A673 (cell line): Measurements from ENCODE around the gene TOR2A. TPM values are rescaled to one million over a fixed set of nuclear protein-coding genes. Genes with fewer than 3 reads are reported as not detected.

Experiments
- BruUV-seq: library from RNA; stranded (reverse); fragments of 400-500 nt; replicated peaks from 2 replicates; lab custom pipeline; 2021; lab: Mats Ljungman, UMichigan
- CTCF ChIA-PET: fragments of 300-600 bp; sonication (Branson Sonifier 250); formaldehyde crosslinking; loops from one replicate; lab custom pipeline; 2022; ENCODE audit warnings: antibody characterized with exemption; lab: Charles Lee
- POLR2A ChIA-PET: fragments of 300-600 bp; sonication (Branson Sonifier 250); formaldehyde crosslinking; loops from one replicate; lab custom pipeline; 2022; ENCODE audit warnings: antibody characterized with exemption; ENCODE audit not compliant: low non-redundant PET; lab: Charles Lee
- DNase-seq: peaks from one replicate; pipeline ENCODE4 v3.0.0-alpha.2; 2015; ENCODE audit warnings: low spot score
- H3K27ac ChIP-seq: fragments of 200-600 bp; sonication (generic); 2 replicates; pipeline ENCODE4 v1.5.1; 2016; ENCODE audit warnings: mixed run types, low read depth, mild to moderate bottlenecking, mixed read lengths, antibody characterized with exemption, low read length; ENCODE audit not compliant: poor library complexity, severe bottlenecking
- H3K27me3 ChIP-seq: fragments of 200-600 bp; sonication (generic); replicated peaks from 2 replicates; pipeline ENCODE4 v1.6.1; 2017; ENCODE audit warnings: mixed run types, low read depth, mild to moderate bottlenecking, mixed read lengths, antibody characterized with exemption, low read length; ENCODE audit not compliant: insufficient read depth, poor library complexity
- H3K36me3 ChIP-seq: fragments of 200-600 bp; sonication (generic); 2 replicates; pipeline ENCODE4 v1.6.1; 2016; ENCODE audit warnings: mixed run types, mild to moderate bottlenecking, mixed read lengths, antibody characterized with exemption, low read length; ENCODE audit not compliant: insufficient read depth, poor library complexity, severe bottlenecking
- H3K4me1 ChIP-seq: fragments of 200-600 bp; sonication (generic); 2 replicates; pipeline ENCODE4 v1.6.1; 2017; ENCODE audit warnings: mixed run types, mild to moderate bottlenecking, mixed read lengths, antibody characterized with exemption, low read length; ENCODE audit not compliant: insufficient read depth, poor library complexity, severe bottlenecking
- H3K4me3 ChIP-seq: fragments of 200-600 bp; sonication (generic); 2 replicates; pipeline ENCODE4 v1.5.1; 2016; ENCODE audit warnings: low read depth, mixed run types, mild to moderate bottlenecking, mixed read lengths, low read length; ENCODE audit not compliant: poor library complexity, severe bottlenecking
- H3K9me3 ChIP-seq: fragments of 200-600 bp; sonication (generic); 2 replicates; pipeline ENCODE4 v1.6.1; 2016; ENCODE audit warnings: mixed run types, low read depth, mild to moderate bottlenecking, mixed read lengths, antibody characterized with exemption, low read length; ENCODE audit not compliant: poor library complexity, severe bottlenecking
- CTCF ChIP-seq: fragments of 300-800, 200-600 bp; sonication (generic); conservative IDR thresholded peaks from 2 replicates; pipeline ENCODE4 v1.5.1; 2017; ENCODE audit warnings: low read depth, mild to moderate bottlenecking, antibody characterized with exemption, low read length, moderate library complexity, mixed read lengths
- EZH2 ChIP-seq: fragments of 200-600 bp; sonication (generic); IDR thresholded peaks from 2 replicates; pipeline ENCODE4 v1.6.1; 2017; ENCODE audit warnings: borderline replicate concordance, low read depth, mild to moderate bottlenecking, mixed read lengths, antibody characterized with exemption, low read length; ENCODE audit not compliant: poor library complexity, severe bottlenecking
- intact Hi-C: fragments of 100-400 bp; cut with micrococcal nuclease; formaldehyde crosslinking; loops from one replicate; pipeline ENCODE4 v1.10.0; 2022; ENCODE audit not compliant: unreplicated experiment
- total RNA-seq: library from RNA; stranded (reverse); gene quantifications from 2 replicates; pipeline ENCODE4 v1.2.3, GENCODE V29; 2021

Gene TOR2A
- total RNA-seq, 1 experiment from 2014 or later, result 9.2 TPM

GRCh38 chr9:127682351-127683136 is 52.5 kb downstream of the TOR2A start:
- Histone ChIP-seq H3K4me1 (no peaks in the 10 kb centered on the region), H3K36me3 (no peaks in the 10 kb centered on the region), H3K4me3 (no peak overlapping the region), H3K9me3 (no peaks in the 10 kb centered on the region), H3K27ac (no peak overlapping the region), H3K27me3 (no peaks in the 10 kb centered on the region)
- no peak for TF ChIP-seq EZH2
- no peak for TF ChIP-seq CTCF
- no TSS peak for BruUV-seq
- DNase-seq, result no peak
- intact Hi-C loops, result no loop called here
- ChIA-PET POLR2A (interaction anchor here (0.7 kb wide), 1 partner anchor 53 kb away, joined by 3 read pairs; no protein-coding TSS in a partner anchor), CTCF (no interaction called here)

Other genes starting within 250 kb of the TOR2A start
- gene STXBP1, start 123.0 kb downstream of the TOR2A start, total RNA-seq, result 10.9 and 12.6 TPM in 2 replicates
- not detected in 2 replicates for gene CFAP157, start 28.3 kb downstream of the TOR2A start, total RNA-seq
- gene PTRH1, start 19.6 kb downstream of the TOR2A start, total RNA-seq, result 9.3 and 10.7 TPM in 2 replicates
- gene TTC16, start 19.2 kb downstream of the TOR2A start, total RNA-seq, result not detected in 2 replicates
- gene SH2D3C, start 43.4 kb upstream of the TOR2A start, total RNA-seq, result not detected in 2 replicates
- gene CDK9, start 50.7 kb upstream of the TOR2A start, total RNA-seq, result 68.0 and 77.7 TPM in 2 replicates
- 74.9 and 78.2 TPM in 2 replicates for gene FPGS, start 67.6 kb upstream of the TOR2A start, total RNA-seq
- 29.9 and 31.1 TPM in 2 replicates for gene ENG, start 119.4 kb upstream of the TOR2A start, total RNA-seq
- gene AK1, start 142.4 kb upstream of the TOR2A start, total RNA-seq, result 35.8 and 52.9 TPM in 2 replicates
- 34.7 and 40.4 TPM in 2 replicates for gene ST6GALNAC6, start 164.3 kb upstream of the TOR2A start, total RNA-seq
- 11.8 and 15.8 TPM in 2 replicates for gene ST6GALNAC4, start 181.7 kb upstream of the TOR2A start, total RNA-seq
- gene PIP5KL1, start 195.5 kb upstream of the TOR2A start, total RNA-seq, result 2.6 and 3.9 TPM in 2 replicates
- gene DPM2, start 202.6 kb upstream of the TOR2A start, total RNA-seq, result 51.5 and 52.9 TPM in 2 replicates
- gene EEIG1, start 245.7 kb upstream of the TOR2A start, total RNA-seq, result 30.0 and 34.1 TPM in 2 replicates